Activated naive CD4-positive, alpha-beta T cell treated with anti-CD3 and anti-CD28 coated beads, Interleukin-2, amount 50 U/mL, for 72 hours (primary cell): ENCODE results near the gene RDH16. TPM values are rescaled to one million over a fixed set of nuclear protein-coding genes. Genes with fewer than 3 reads are reported as not detected.
A peak's percentile ranks its signal among the peaks of the same experiment; 100 is the strongest.
"Not testable (repeated sequence)": the region's sequence is repeated elsewhere in the genome, so short reads cannot be mapped to it uniquely, and the experiment has no call there.

Experiments
- ATAC-seq, 2 donors: fragments of 150-1000 bp; cut with Tn5 transposase; 2 replicates each; pipeline ENCODE4 v1.10.0; 2021; ENCODE audit warnings: mild to moderate bottlenecking in 2 of 2, moderate library complexity in 2 of 2
- DNase-seq, 2 donors: peaks; one replicate each; pipeline ENCODE4 v3.0.0; 2021 to 2022; ENCODE audit warnings: low spot score in 2 of 2
- H3K27ac Mint-ChIP-seq, 2 donors: one replicate each; pipeline ENCODE4 v1.8.0; 2022; ENCODE audit warnings: mild to moderate bottlenecking in 2 of 2, mixed read lengths in 2 of 2
- H3K36me3 Mint-ChIP-seq, 2 donors: one replicate each; pipeline ENCODE4 v1.8.0; 2022; ENCODE audit warnings: mixed read lengths in 2 of 2
- H3K9me3 Mint-ChIP-seq, 2 donors: one replicate each; pipeline ENCODE4 v1.8.0; 2022; ENCODE audit warnings: mixed read lengths in 2 of 2
- total RNA-seq, 2 donors: library from RNA; stranded (reverse); gene quantifications; one replicate each; pipeline ENCODE4 v1.2.3, GENCODE V29; 2022

The RDH16 gene
- total RNA-seq, 2 donors from 2014 or later = 0.29 to 0.93 TPM

GRCh38 chr12:56991319-56992246 lies 34.2 kb upstream of the RDH16 start:
- Mint-ChIP-seq H3K36me3 (no peaks in the 10 kb centered on the region), H3K27ac (peak overlapping the region; percentile 18 to 75), H3K9me3 (no peaks in the 10 kb centered on the region)
- DNase-seq (no peak), ATAC-seq (no peak)

- H3K9me3 Mint-ChIP-seq = no peaks in the 10 kb centered on the region
- peak overlapping the region in 1 of 2 donors; percentile 18 for H3K27ac Mint-ChIP-seq
- ATAC-seq = peak in 1 of 2 donors; percentile 64
- no peaks in the 10 kb centered on the region for H3K36me3 Mint-ChIP-seq
- DNase-seq = no peak
Measured at GRCh38 chr12:56990648-56991318, 33.4 kb upstream of the RDH16 start.

- Mint-ChIP-seq H3K27ac (no peak overlapping the region), H3K36me3 (no peaks in the 10 kb centered on the region), H3K9me3 (no peaks in the 10 kb centered on the region)
- no peak for ATAC-seq
- no peak for DNase-seq
Measured at GRCh38 chr12:56989861-56990610, 32.6 kb upstream of the RDH16 start.

- ATAC-seq = no peak
- Mint-ChIP-seq H3K27ac (peak overlapping the region in 1 of 2 donors; percentile 8), H3K36me3 (no peaks in the 10 kb centered on the region), H3K9me3 (no peaks in the 10 kb centered on the region)
- no peak for DNase-seq
Measured at GRCh38 chr12:56988207-56988739, 30.9 kb upstream of the RDH16 start.

GRCh38 chr12:56987551-56988053 lies 30.2 kb upstream of the RDH16 start:
- H3K9me3 Mint-ChIP-seq = no peaks in the 10 kb centered on the region
- peak; percentile 75 to 77 for ATAC-seq
- H3K36me3 Mint-ChIP-seq = no peaks in the 10 kb centered on the region
- no peak overlapping the region for H3K27ac Mint-ChIP-seq
- DNase-seq = peak in 1 of 2 donors; percentile 79

- H3K9me3 Mint-ChIP-seq = no peaks in the 10 kb centered on the region
Measured at GRCh38 chr12:56987011-56987410, 29.6 kb upstream of the RDH16 start.

GRCh38 chr12:56985714-56986113 lies 28.3 kb upstream of the RDH16 start:
- not testable (repeated sequence) for H3K27ac Mint-ChIP-seq, H3K36me3 Mint-ChIP-seq, DNase-seq, H3K9me3 Mint-ChIP-seq
- peak; percentile 76 to 91 for ATAC-seq

More at GRCh38 chr12:56987011-56987410, 29.6 kb upstream of the RDH16 start:
- no peak for ATAC-seq
- DNase-seq = no peak
- Mint-ChIP-seq H3K36me3 (no peaks in the 10 kb centered on the region), H3K27ac (no peak overlapping the region)

GRCh38 chr12:56983386-56983785 lies 26.0 kb upstream of the RDH16 start:
- Mint-ChIP-seq H3K27ac (peak overlapping the region in 1 of 2 donors; percentile 4), H3K9me3 (no peaks in the 10 kb centered on the region), H3K36me3 (no peaks in the 10 kb centered on the region)
- ATAC-seq (no peak), DNase-seq (no peak)

- peak overlapping the region in 1 of 2 donors; percentile 4 for H3K27ac Mint-ChIP-seq
- not testable (repeated sequence) for H3K9me3 Mint-ChIP-seq, H3K36me3 Mint-ChIP-seq, ATAC-seq, DNase-seq
Measured at GRCh38 chr12:56982578-56983236, 25.3 kb upstream of the RDH16 start.

- H3K36me3 Mint-ChIP-seq = no peaks in the 10 kb centered on the region
- peak overlapping the region in 1 of 2 donors; percentile 59 for H3K27ac Mint-ChIP-seq
- DNase-seq (no peak), ATAC-seq (no peak)
- H3K9me3 Mint-ChIP-seq = no peaks in the 10 kb centered on the region
Measured at GRCh38 chr12:56980941-56981530, 23.6 kb upstream of the RDH16 start.

GRCh38 chr12:56980268-56980667 lies 22.9 kb upstream of the RDH16 start:
- DNase-seq = no peak
- no peak for ATAC-seq
- Mint-ChIP-seq H3K36me3 (no peaks in the 10 kb centered on the region), H3K9me3 (no peaks in the 10 kb centered on the region), H3K27ac (peak overlapping the region; percentile 26 to 59)

GRCh38 chr12:56979628-56980027 lies 22.2 kb upstream of the RDH16 start:
- ATAC-seq = no peak
- H3K27ac Mint-ChIP-seq = peak overlapping the region in 1 of 2 donors; percentile 59
- H3K36me3 Mint-ChIP-seq = no peaks in the 10 kb centered on the region
- DNase-seq = no peak
- H3K9me3 Mint-ChIP-seq = no peaks in the 10 kb centered on the region

GRCh38 chr12:56978397-56979138 lies 21.2 kb upstream of the RDH16 start:
- no peaks in the 10 kb centered on the region for H3K9me3 Mint-ChIP-seq
- DNase-seq = no peak
- no peaks in the 10 kb centered on the region for H3K36me3 Mint-ChIP-seq
- no peak overlapping the region for H3K27ac Mint-ChIP-seq
- ATAC-seq = no peak

- not testable (repeated sequence) for H3K9me3 Mint-ChIP-seq, H3K27ac Mint-ChIP-seq, H3K36me3 Mint-ChIP-seq, DNase-seq, ATAC-seq
Measured at GRCh38 chr12:56977361-56977760, 20.0 kb upstream of the RDH16 start.

- H3K9me3 Mint-ChIP-seq, ATAC-seq, H3K27ac Mint-ChIP-seq, H3K36me3 Mint-ChIP-seq, DNase-seq: not testable (repeated sequence)
Measured at GRCh38 chr12:56974224-56974623, 16.8 kb upstream of the RDH16 start.
